NCI-H146 treated with DMSO at 0.1 percent for 48 hours (cell line): ENCODE results near the gene BSCL2.
"Not testable (repeated sequence)": the region's sequence is repeated elsewhere in the genome, so short reads cannot be mapped to it uniquely, and the experiment has no call there.

Experiments used
- DNase-seq: peaks from one replicate; lab custom pipeline; 2025; ENCODE audit not compliant: unreplicated experiment; lab: John Stamatoyannopoulos, UW

The BSCL2 gene

GRCh38 chr11:62707277-62707861 lies at the start of gene BSCL2, which contains the start of gene GNG3:
Gene BSCL2 (minus strand): TSS chr11:62707424. CDS start chr11:62707195, 229 bp downstream.
Gene GNG3 (plus strand): TSS chr11:62707676. CDS start chr11:62708296, 620 bp downstream.
- DNase-seq, result no peak

- DNase-seq, result no peak
Measured at GRCh38 chr11:62755086-62755615, 47.9 kb upstream of the BSCL2 start.

GRCh38 chr11:62753736-62754603 lies 46.7 kb upstream of the BSCL2 start, which contains the start of gene ZBTB3:
Gene ZBTB3 (minus strand): TSS chr11:62754160. CDS start chr11:62753664, 496 bp downstream.
- peak; percentile 99 for DNase-seq

GRCh38 chr11:62752994-62753735 lies 45.9 kb upstream of the BSCL2 start:
- DNase-seq, result no peak

GRCh38 chr11:62752177-62752785 lies 45.1 kb upstream of the BSCL2 start:
- no peak for DNase-seq

GRCh38 chr11:62749931-62750330 lies 42.7 kb upstream of the BSCL2 start:
- not testable (repeated sequence) for DNase-seq

- no peak for DNase-seq
Measured at GRCh38 chr11:62747475-62748160, 40.4 kb upstream of the BSCL2 start.

- DNase-seq, result no peak
Measured at GRCh38 chr11:62737196-62737595, 30.0 kb upstream of the BSCL2 start.

GRCh38 chr11:62732830-62733229 lies 25.6 kb upstream of the BSCL2 start:
- no peak for DNase-seq

GRCh38 chr11:62730076-62730475 lies 22.9 kb upstream of the BSCL2 start:
- not testable (repeated sequence) for DNase-seq

- peak; percentile 82 for DNase-seq
Measured at GRCh38 chr11:62728171-62728988, 21.2 kb upstream of the BSCL2 start, which contains the start of gene TTC9C. Gene TTC9C (plus strand): TSS chr11:62728486. CDS start chr11:62728849, 363 bp downstream.

GRCh38 chr11:62727872-62728170 lies 20.6 kb upstream of the BSCL2 start:
- DNase-seq, result peak; percentile 93

GRCh38 chr11:62727165-62727871 lies 20.1 kb upstream of the BSCL2 start, which contains the start of gene HNRNPUL2:
Gene HNRNPUL2 (minus strand): TSS chr11:62727457. CDS start chr11:62727156, 301 bp downstream.
- peak; percentile 95 for DNase-seq

GRCh38 chr11:62726915-62727164 lies 19.6 kb upstream of the BSCL2 start:
- no peak for DNase-seq

GRCh38 chr11:62726156-62726914 lies 19.1 kb upstream of the BSCL2 start:
- DNase-seq, result no peak

- DNase-seq, result peak; percentile 17
Measured at GRCh38 chr11:62725646-62726045, 18.4 kb upstream of the BSCL2 start.

GRCh38 chr11:62724171-62724570 lies 16.9 kb upstream of the BSCL2 start:
- no peak for DNase-seq

GRCh38 chr11:62721994-62722393 lies 14.8 kb upstream of the BSCL2 start:
- DNase-seq, result no peak
